Measurements from ENCODE around the gene CLIP2. TPM values are rescaled to one million over a fixed set of nuclear protein-coding genes. Genes with fewer than 3 reads are reported as not detected.
"Not testable (repeated sequence)": the region's sequence is repeated elsewhere in the genome, so short reads cannot be mapped to it uniquely, and the experiment has no call there.

CLIP2 gene
- total RNA-seq, 1 donor from 2014 or later = 12.9 TPM

DNA sequence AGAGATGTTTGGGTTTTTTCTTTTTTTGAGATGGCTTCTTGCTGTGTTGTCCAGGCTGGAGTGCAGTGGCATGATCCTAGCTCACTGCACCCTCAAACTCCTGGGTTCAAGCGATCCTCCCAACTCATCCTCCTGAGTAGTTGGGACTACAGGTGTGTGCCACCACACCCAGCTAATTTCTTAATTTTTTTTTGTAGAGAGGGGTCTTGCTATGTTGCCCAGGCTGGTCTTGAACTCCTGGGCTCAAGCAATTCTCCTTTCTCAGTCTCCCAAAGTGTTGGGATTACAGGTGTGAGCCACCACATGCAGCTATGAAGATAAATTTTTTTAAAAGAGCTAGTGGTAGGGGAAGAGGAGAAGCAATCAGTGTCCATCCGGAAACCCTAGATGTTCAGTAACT lies 56.8 kb downstream of the CLIP2 start:
- no peak overlapping the region for H3K4me3 ChIP-seq (ENCODE audit: low read depth, low read length)
- peaks cover 1% of the 10 kb centered on the region for H3K36me3 ChIP-seq (ENCODE audit: control insufficient read depth, insufficient read depth, low read length)
- H3K27me3 ChIP-seq (ENCODE audit: control insufficient read depth, insufficient read depth, low read length) = no peaks in the 10 kb centered on the region
- no peak for TF ChIP-seq CTCF (IDR thresholded peaks at IDR 0.05; ENCODE audit: insufficient read depth, low read length, severe bottlenecking)
- FAIRE-seq (no peak), DNase-seq (ENCODE audit: low read depth) (no peak)

- DNase-seq (ENCODE audit: low read depth) (no peak), FAIRE-seq (no peak)
- no peak overlapping the region for H3K4me3 ChIP-seq (ENCODE audit: low read depth, low read length)
- no peak for TF ChIP-seq CTCF (IDR thresholded peaks at IDR 0.05; ENCODE audit: insufficient read depth, low read length, severe bottlenecking)
- H3K36me3 ChIP-seq (ENCODE audit: control insufficient read depth, insufficient read depth, low read length) = peaks cover 1% of the 10 kb centered on the region
- H3K27me3 ChIP-seq (ENCODE audit: control insufficient read depth, insufficient read depth, low read length) = no peaks in the 10 kb centered on the region
Measured at GRCh38 chr7:74349621-74350020, 60.4 kb downstream of the CLIP2 start.

DNA sequence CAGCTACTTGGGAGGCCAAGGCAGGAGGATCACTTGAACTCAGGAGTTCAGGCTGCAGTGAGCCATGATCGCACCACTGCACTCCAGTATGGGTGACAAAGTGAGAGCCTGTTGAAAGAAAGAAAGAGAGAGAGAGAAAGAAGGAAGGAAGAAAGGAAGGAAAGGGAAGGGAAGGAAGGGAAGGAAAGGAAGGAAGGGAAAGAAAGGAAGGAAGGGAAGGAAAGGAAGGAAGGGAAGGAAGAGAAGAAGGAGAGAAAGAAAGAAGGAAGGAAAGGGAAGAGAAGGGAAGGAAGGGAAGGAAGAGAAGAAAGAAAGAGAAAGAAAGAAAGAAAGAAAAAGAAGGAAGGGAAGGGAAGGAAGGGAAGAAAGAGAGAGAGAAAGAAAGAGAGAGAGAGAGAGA lies 61.5 kb downstream of the CLIP2 start:
- H3K36me3 ChIP-seq (ENCODE audit: control insufficient read depth, insufficient read depth, low read length) = no peaks in the 10 kb centered on the region
- no peaks in the 10 kb centered on the region for H3K27me3 ChIP-seq (ENCODE audit: control insufficient read depth, insufficient read depth, low read length)
- DNase-seq (ENCODE audit: low read depth) (no peak), FAIRE-seq (no peak)
- no peak overlapping the region for H3K4me3 ChIP-seq (ENCODE audit: low read depth, low read length)
- TF ChIP-seq CTCF (IDR thresholded peaks at IDR 0.05; ENCODE audit: insufficient read depth, low read length, severe bottlenecking) = no peak

DNA sequence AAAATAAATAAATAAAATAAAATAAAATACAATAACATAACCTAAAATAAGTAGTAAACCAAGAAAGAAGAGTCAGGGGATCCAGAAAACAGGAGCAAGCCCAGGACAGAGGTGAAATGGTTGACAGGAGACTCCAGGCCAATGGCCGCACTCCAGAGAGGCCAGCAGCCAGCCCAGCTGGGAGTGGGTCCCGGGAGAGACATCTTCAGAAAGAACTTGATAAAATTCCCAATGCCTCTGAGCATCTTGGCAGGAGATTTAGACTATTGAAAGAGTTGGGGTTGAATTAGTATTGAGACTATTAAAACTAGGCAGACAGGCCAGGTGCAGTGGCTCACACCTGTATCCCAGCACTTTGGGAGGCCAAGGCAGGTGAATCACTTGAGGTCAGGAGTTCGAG lies 62.6 kb downstream of the CLIP2 start:
- TF ChIP-seq CTCF (IDR thresholded peaks at IDR 0.05; ENCODE audit: insufficient read depth, low read length, severe bottlenecking) = no peak
- no peaks in the 10 kb centered on the region for H3K27me3 ChIP-seq (ENCODE audit: control insufficient read depth, insufficient read depth, low read length)
- no peak for FAIRE-seq
- no peak overlapping the region for H3K4me3 ChIP-seq (ENCODE audit: low read depth, low read length)
- DNase-seq (ENCODE audit: low read depth) = no peak
- H3K36me3 ChIP-seq (ENCODE audit: control insufficient read depth, insufficient read depth, low read length) = peaks cover 2% of the 10 kb centered on the region

DNA sequence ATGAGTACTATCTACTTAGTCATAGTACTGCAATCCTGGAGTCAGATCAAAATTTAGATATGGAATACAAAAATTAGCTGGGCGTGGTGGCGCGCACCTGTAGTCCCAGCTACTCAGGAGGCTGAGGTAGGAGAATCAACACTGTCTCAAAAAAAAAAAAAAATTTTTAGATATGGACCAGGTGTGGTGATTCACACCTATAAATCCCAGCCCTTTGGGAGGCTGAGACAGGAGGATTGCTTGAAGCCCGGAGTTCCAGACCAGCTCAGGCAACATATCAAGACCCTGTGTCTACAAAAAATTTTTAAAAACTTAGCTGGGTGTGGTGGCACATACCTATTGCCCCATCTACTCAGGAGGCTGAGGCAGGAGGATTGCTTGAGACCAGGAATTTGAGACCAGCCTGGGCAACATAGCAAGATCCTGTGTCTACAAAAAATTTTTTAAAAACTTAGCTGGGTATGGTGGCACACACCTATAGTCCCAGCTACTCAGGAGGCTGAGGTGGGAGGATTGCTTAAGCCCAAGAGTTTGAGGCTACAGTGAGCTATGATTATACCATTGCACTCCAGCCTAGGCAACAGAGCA lies 63.4 kb downstream of the CLIP2 start:
- not testable (repeated sequence) for H3K27me3 ChIP-seq (ENCODE audit: control insufficient read depth, insufficient read depth, low read length); H3K4me3 ChIP-seq (ENCODE audit: low read depth, low read length); DNase-seq (ENCODE audit: low read depth); FAIRE-seq; H3K36me3 ChIP-seq (ENCODE audit: control insufficient read depth, insufficient read depth, low read length)

DNA sequence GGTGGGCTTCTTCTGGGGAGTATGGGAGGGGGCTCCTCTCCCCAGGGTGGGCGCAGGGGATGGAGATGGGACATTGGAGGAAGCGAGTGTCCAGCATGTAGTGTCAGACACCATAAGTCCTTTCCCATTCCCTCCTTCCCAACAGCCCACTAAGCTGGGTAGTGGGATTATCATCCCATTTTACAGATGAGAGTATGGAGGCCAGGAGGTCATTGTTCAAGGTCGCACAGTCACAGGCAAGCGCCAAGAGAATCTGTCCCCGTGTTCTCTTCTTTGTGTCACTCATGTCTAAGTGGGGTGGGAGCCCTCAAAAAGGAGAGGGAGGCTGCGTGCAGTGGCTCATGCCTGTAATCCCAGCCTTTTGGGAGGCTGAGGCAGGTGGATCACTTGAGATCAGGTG lies 64.8 kb downstream of the CLIP2 start:
- FAIRE-seq = no peak
- no peak overlapping the region for H3K4me3 ChIP-seq (ENCODE audit: low read depth, low read length)

More for the DNA sequence above, 64.8 kb downstream of the CLIP2 start:
- no peak for DNase-seq (ENCODE audit: low read depth)
- TF ChIP-seq CTCF (IDR thresholded peaks at IDR 0.05; ENCODE audit: insufficient read depth, low read length, severe bottlenecking) = no peak
- H3K27me3 ChIP-seq (ENCODE audit: control insufficient read depth, insufficient read depth, low read length) = no peaks in the 10 kb centered on the region
- peaks cover 2% of the 10 kb centered on the region for H3K36me3 ChIP-seq (ENCODE audit: control insufficient read depth, insufficient read depth, low read length)

All from bronchial epithelial cell (primary cell).